Pancreas (tissue), 10 donors: ENCODE measurements around the gene PTBP3. TPM values are rescaled to one million over a fixed set of nuclear protein-coding genes. Genes with fewer than 3 reads are reported as not detected.

Source experiments
- ATAC-seq, 4 donors: fragments of 200-7000 bp; cut with Tn5 transposase; one replicate each; pipeline versions ENCODE4 v1.8.0 to v1.9.1; 2020; ENCODE audit warnings: mild to moderate bottlenecking in 4 of 4, moderate library complexity in 4 of 4
- DNase-seq, 6 donors: peaks; one replicate each; pipeline ENCODE4 v3.0.0-alpha.2; 2020
- FAIRE-seq: peaks from 2 replicates; lab custom pipeline; 2012; peaks lifted over from hg19 to GRCh38; lab: Jason Lieb, UNC
- H3K27ac ChIP-seq, 4 donors: fragments of 200-600 bp; sonication (generic); 1 replicate in 3 of 4; 2 replicates in 1 of 4; pipeline versions ENCODE4 v1.5.0 to v1.8.0; 2020
- H3K27me3 ChIP-seq, 4 donors: fragments of 200-600 bp; one replicate each; pipeline ENCODE4 v1.8.0; 2021
- H3K36me3 ChIP-seq, 3 donors: fragments of 200-600 bp; sonication (generic) in 1 of 3; one replicate each; pipeline versions ENCODE4 v1.5.0 to v1.8.0; 2020 to 2021
- H3K4me1 ChIP-seq, 3 donors: fragments of 200-600 bp; one replicate each; pipeline ENCODE4 v1.8.0; 2021
- H3K4me3 ChIP-seq, 4 donors: fragments of 200-600 bp; sonication (generic) in 2 of 4; one replicate each; pipeline versions ENCODE4 v1.5.0 to v1.8.0; 2020 to 2021
- H3K9me3 ChIP-seq, 4 donors: fragments of 200-600 bp; one replicate each; pipeline ENCODE4 v1.8.0; 2021
- CTCF ChIP-seq, 4 donors: fragments of 200-600 bp; sonication (generic) in 3 of 4; IDR thresholded peaks; one replicate each; pipeline versions ENCODE4 v1.5.0 to v1.8.0; 2021; ENCODE audit warnings: antibody characterized with exemption in 4 of 4
- WGBS, 2 donors: extraction: QIAGEN DNeasy Blood & Tissue Kit; methylation state at CpG; one replicate each; pipeline ENCODE4 v1.1.7; 2013; 5-methylcytosine and 5-hydroxymethylcytosine counted together
- intact Hi-C, 3 donors: fragments of 100-400 bp; cut with DNase I; formaldehyde crosslinking; loops; one replicate each; pipeline versions ENCODE4 v1.11.1 to v1.14.2; 2022
- polyA plus RNA-seq, 2 donors: library from polyadenylated mRNA; stranded (reverse); fragments of 200-250 nt; gene quantifications; one replicate each; pipeline ENCODE4 v1.2.3, GENCODE V29; 2013
- total RNA-seq, 6 donors: library from RNA; stranded (reverse); fragmentation: NEBNext Ultra II Directional in 4 of 6; extraction: Animal tissue kit (Norgen Biotek cat#: 25700) in 4 of 6; gene quantifications; one replicate each; pipeline versions ENCODE4 v1.2.1 to v1.2.4, GENCODE V29; 2021 to 2023
- donor health status: healthy with polysubstance abuse.
- donor health status: DM: no; HTN: no; CAD: no; lungs with moderate emphysema.
- donor health status: DM: no; HTN: no; CAD: no.
- donor health status: control.
- donor health status: control.
- donor health status: Bipolar disorder and iron deficiency.
- donor health status: DM: yes; HTN: yes; CAD: no.
- donor health status: DM: no; HTN: no; CAD: no.
- donor health status: DM: no; HTN: no; CAD: no.
- donor health status: DM: yes; HTN: yes; CAD: no.

Gene PTBP3
- total and polyA plus RNA-seq, 8 donors = 4.4 to 51.5 (median 28.3) TPM

GRCh38 chr9:112207451-112207850 is 126.0 kb downstream of the PTBP3 start:
- no peak for TF ChIP-seq CTCF (IDR thresholded peaks at IDR 0.05)
- Histone ChIP-seq H3K4me1 (no peaks in the 10 kb centered on the region), H3K4me3 (no peak overlapping the region), H3K27ac (no peak overlapping the region), H3K36me3 (peaks cover 0 to 6% (median 0%) of the 10 kb centered on the region in 3 donors), H3K27me3 (no peaks in the 10 kb centered on the region), H3K9me3 (peaks cover 0 to 8% (median 0%) of the 10 kb centered on the region in 4 donors)
- FAIRE-seq (no peak), DNase-seq (no peak), ATAC-seq (no peak)
- intact Hi-C loops = no loop called here
- WGBS, 2 donors = 95 to 98% methylated on average over 1 of the region's 1 CpG

- Histone ChIP-seq H3K4me3 (no peak overlapping the region), H3K9me3 (peaks cover 0 to 8% (median 0%) of the 10 kb centered on the region in 4 donors), H3K27ac (no peak overlapping the region), H3K27me3 (no peaks in the 10 kb centered on the region), H3K4me1 (no peaks in the 10 kb centered on the region), H3K36me3 (no peaks in the 10 kb centered on the region)
- no peak for ATAC-seq
- WGBS, 2 donors = 87 to 88% methylated on average over 2 of the region's 2 CpGs
- no peak for FAIRE-seq
- no peak for TF ChIP-seq CTCF (IDR thresholded peaks at IDR 0.05)
- no peak for DNase-seq
- intact Hi-C loops = no loop called here
Measured at GRCh38 chr9:112203536-112203935, 129.9 kb downstream of the PTBP3 start.

GRCh38 chr9:112200711-112201110 is 132.7 kb downstream of the PTBP3 start:
- intact Hi-C loops = no loop called here
- WGBS, 2 donors = 90 to 92% methylated on average over 5 of the region's 5 CpGs
- Histone ChIP-seq H3K27ac (no peak overlapping the region), H3K4me1 (no peaks in the 10 kb centered on the region), H3K27me3 (no peaks in the 10 kb centered on the region), H3K9me3 (no peaks in the 10 kb centered on the region), H3K4me3 (no peak overlapping the region), H3K36me3 (no peaks in the 10 kb centered on the region)
- TF ChIP-seq CTCF (IDR thresholded peaks at IDR 0.05) = no peak
- FAIRE-seq = no peak
- no peak for DNase-seq
- no peak for ATAC-seq

GRCh38 chr9:112198646-112199045 is 134.8 kb downstream of the PTBP3 start:
- FAIRE-seq = no peak
- 67 to 73% methylated on average over 4 of the region's 4 CpGs for WGBS, 2 donors
- Histone ChIP-seq H3K4me3 (no peak overlapping the region), H3K27me3 (no peaks in the 10 kb centered on the region), H3K9me3 (no peaks in the 10 kb centered on the region), H3K27ac (no peak overlapping the region), H3K36me3 (no peaks in the 10 kb centered on the region), H3K4me1 (no peaks in the 10 kb centered on the region)
- ATAC-seq = no peak
- intact Hi-C loops = no loop called here
- no peak for TF ChIP-seq CTCF (IDR thresholded peaks at IDR 0.05)
- no peak for DNase-seq

- Histone ChIP-seq H3K27me3 (no peaks in the 10 kb centered on the region), H3K27ac (no peak overlapping the region), H3K4me3 (no peak overlapping the region), H3K9me3 (no peaks in the 10 kb centered on the region), H3K36me3 (no peaks in the 10 kb centered on the region), H3K4me1 (no peaks in the 10 kb centered on the region)
- TF ChIP-seq CTCF (IDR thresholded peaks at IDR 0.05) = no peak
- intact Hi-C loops = no loop called here
- no peak for FAIRE-seq
- 84 to 87% methylated on average over 4 of the region's 4 CpGs for WGBS, 2 donors
- no peak for ATAC-seq
- no peak for DNase-seq
Measured at GRCh38 chr9:112194969-112195431, 138.4 kb downstream of the PTBP3 start.
